Glomerular visceral epithelial cell (primary cell): ENCODE data around the gene PPP2R5B.
"Not testable (repeated sequence)": the region's sequence is repeated elsewhere in the genome, so short reads cannot be mapped to it uniquely, and the experiment has no call there.

ENCODE experiments used
- DNase-seq: peaks from one replicate; pipeline ENCODE4 v3.0.0-alpha.2; 2016; ENCODE audit errors: extremely low spot score

Gene PPP2R5B

GRCh38 chr11:64976651-64977050 is 52.2 kb downstream of the PPP2R5B start:
- no peak for DNase-seq

- DNase-seq: not testable (repeated sequence)
Measured at GRCh38 chr11:64983339-64983738, 58.9 kb downstream of the PPP2R5B start.
